NB4 (cell line): Measurements from ENCODE around the gene MCTP1.

ENCODE experiments used
- MYC ChIP-seq: IDR thresholded peaks from 2 replicates; pipeline ENCODE4 v1.6.1; 2011; ENCODE audit warnings: low read depth, low read length
- POLR2A ChIP-seq: IDR thresholded peaks from 2 replicates; pipeline ENCODE4 v1.6.1; 2011; ENCODE audit warnings: mild to moderate bottlenecking; ENCODE audit not compliant: insufficient read length; ENCODE audit errors: extremely low read depth
- TF ChIP-seq, protein P1 (sequence below): IDR thresholded peaks from one replicate; pipeline ENCODE4 v1.5.1; 2012; ENCODE audit warnings: low read depth, low read length
- TF ChIP-seq, protein P2 (sequence below): IDR thresholded peaks from 2 replicates; pipeline ENCODE4 v1.6.1; 2011; ENCODE audit warnings: low read depth, low read length

DNA sequence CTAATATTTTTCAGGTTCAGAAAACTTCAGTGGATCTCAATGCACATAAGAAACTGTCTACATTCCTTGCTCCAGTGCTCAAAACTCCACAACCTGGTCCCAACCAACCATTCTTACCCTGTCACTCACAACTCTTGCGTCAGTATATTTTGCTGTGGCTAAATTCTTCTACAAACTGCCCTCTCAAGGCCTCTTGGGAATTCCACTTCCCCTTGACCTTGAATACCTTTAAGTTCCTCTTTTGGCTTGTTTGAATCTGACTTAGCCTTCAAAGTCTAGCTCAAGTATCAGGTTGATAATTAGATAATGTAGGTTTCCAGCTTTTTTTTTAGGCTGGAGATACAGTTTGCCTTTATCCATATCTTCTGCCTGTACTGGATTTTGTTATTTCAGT, 538.2 kb downstream of the MCTP1 start:
- TF ChIP-seq POLR2A (no peak), MYC (no peak)
- TF ChIP-seq, protein P1, sequence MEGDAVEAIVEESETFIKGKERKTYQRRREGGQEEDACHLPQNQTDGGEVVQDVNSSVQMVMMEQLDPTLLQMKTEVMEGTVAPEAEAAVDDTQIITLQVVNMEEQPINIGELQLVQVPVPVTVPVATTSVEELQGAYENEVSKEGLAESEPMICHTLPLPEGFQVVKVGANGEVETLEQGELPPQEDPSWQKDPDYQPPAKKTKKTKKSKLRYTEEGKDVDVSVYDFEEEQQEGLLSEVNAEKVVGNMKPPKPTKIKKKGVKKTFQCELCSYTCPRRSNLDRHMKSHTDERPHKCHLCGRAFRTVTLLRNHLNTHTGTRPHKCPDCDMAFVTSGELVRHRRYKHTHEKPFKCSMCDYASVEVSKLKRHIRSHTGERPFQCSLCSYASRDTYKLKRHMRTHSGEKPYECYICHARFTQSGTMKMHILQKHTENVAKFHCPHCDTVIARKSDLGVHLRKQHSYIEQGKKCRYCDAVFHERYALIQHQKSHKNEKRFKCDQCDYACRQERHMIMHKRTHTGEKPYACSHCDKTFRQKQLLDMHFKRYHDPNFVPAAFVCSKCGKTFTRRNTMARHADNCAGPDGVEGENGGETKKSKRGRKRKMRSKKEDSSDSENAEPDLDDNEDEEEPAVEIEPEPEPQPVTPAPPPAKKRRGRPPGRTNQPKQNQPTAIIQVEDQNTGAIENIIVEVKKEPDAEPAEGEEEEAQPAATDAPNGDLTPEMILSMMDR: no peak
- TF ChIP-seq, protein P2, sequence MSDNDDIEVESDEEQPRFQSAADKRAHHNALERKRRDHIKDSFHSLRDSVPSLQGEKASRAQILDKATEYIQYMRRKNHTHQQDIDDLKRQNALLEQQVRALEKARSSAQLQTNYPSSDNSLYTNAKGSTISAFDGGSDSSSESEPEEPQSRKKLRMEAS: peak; percentile 25; the same call in 1 of the 2 replicates
